HG03025 (cell line): ENCODE results near the gene ENC1.

Experiments
- ATAC-seq: cut with Tn5 transposase; IDR thresholded peaks from one replicate; pipeline ENCODE4 v1.9.1; 2021; ENCODE audit warnings: mild to moderate bottlenecking, moderate library complexity; ENCODE audit not compliant: unreplicated experiment, low FRiP score

ENC1 gene

DNA sequence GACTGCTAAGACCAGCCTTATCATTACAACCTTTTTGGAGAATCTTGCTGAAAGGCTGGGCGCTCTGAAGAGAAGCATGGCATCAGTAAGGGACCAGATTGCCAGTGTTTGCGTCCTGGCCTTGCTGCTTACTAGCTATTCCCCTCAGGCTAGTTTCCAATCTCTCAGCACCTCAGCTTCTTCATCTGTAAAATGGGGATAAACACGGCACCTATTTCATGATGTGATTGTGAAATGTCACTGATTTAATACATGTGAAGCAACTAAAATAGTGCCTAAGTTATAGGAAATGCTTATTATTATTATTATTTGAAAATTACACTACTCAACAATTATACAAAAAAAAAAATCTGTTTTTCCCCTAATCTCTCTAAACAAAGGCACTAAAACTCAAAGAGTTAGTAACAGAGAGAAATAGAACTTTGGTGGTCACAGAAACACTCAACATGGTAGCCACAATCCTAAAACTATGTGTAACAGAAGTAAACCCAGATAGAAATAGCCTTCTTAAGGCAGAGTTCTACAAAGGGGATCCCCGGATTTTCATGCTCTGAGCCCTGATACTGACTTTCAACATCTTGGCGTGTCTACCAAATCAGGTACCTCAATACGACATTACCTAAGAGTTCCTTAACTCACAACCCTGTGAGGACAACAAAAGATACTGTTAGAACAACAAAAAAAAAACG, 62.0 kb downstream of the ENC1 start:
- no peak for ATAC-seq
